Epithelial cell of proximal tubule (primary cell): Measurements from ENCODE around the gene SH3PXD2A. TPM values are rescaled to one million over a fixed set of nuclear protein-coding genes. Genes with fewer than 3 reads are reported as not detected.

Experiments
- DNase-seq: peaks from one replicate; pipeline ENCODE4 v3.0.0-alpha.2; 2011; ENCODE audit warnings: low read depth
- H3K4me3 ChIP-seq: 2 replicates; pipeline ENCODE4 v1.5.1; 2011; ENCODE audit warnings: low read depth, mild to moderate bottlenecking, low read length
- total RNA-seq: library from RNA; depleted of rRNA; stranded (reverse); fragments of >200 nt; gene quantifications from 2 replicates; pipeline ENCODE4 v1.2.3, GENCODE V29; 2015
- TF ChIP-seq, protein P1 (sequence below): conservative IDR thresholded peaks from 2 replicates; pipeline ENCODE4 v1.5.1; 2012; ENCODE audit warnings: low read depth, mild to moderate bottlenecking, low read length

Gene SH3PXD2A
- total RNA-seq, 1 donor from 2014 or later: 5.8 TPM

- no peak overlapping the region for H3K4me3 ChIP-seq
These were observed 53.3 kb downstream of the SH3PXD2A start for GRCh38 chr10:103802081-103802480.

GRCh38 chr10:103800789-103801540 lies 54.4 kb downstream of the SH3PXD2A start:
- TF ChIP-seq, protein P1, sequence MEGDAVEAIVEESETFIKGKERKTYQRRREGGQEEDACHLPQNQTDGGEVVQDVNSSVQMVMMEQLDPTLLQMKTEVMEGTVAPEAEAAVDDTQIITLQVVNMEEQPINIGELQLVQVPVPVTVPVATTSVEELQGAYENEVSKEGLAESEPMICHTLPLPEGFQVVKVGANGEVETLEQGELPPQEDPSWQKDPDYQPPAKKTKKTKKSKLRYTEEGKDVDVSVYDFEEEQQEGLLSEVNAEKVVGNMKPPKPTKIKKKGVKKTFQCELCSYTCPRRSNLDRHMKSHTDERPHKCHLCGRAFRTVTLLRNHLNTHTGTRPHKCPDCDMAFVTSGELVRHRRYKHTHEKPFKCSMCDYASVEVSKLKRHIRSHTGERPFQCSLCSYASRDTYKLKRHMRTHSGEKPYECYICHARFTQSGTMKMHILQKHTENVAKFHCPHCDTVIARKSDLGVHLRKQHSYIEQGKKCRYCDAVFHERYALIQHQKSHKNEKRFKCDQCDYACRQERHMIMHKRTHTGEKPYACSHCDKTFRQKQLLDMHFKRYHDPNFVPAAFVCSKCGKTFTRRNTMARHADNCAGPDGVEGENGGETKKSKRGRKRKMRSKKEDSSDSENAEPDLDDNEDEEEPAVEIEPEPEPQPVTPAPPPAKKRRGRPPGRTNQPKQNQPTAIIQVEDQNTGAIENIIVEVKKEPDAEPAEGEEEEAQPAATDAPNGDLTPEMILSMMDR: no peak
- no peak for DNase-seq
- H3K4me3 ChIP-seq: no peak overlapping the region

More at GRCh38 chr10:103802081-103802480, 53.3 kb downstream of the SH3PXD2A start:
- TF ChIP-seq, protein P1: no peak
- no peak for DNase-seq

DNA sequence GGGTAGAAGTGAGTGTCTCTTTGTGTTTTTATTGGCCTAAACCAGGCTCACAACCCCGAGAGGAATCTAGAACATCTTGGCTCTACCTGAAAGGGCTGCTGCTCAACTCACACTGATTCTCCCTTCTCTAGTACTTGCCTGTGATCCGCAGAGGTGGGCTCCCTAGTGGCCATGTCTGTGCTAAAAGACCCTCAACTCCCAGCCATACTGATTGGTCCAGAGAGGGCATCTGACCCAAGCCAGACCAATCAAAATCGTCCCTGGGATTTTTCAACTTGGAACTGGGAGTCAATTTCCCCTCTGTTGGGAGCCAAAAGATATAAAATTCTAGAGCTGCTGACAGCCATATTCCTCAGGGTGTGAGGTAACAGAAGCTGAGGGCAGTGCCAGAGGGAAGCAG lies 55.3 kb downstream of the SH3PXD2A start:
- TF ChIP-seq, protein P1: no peak
- no peak overlapping the region for H3K4me3 ChIP-seq
- no peak for DNase-seq

DNA sequence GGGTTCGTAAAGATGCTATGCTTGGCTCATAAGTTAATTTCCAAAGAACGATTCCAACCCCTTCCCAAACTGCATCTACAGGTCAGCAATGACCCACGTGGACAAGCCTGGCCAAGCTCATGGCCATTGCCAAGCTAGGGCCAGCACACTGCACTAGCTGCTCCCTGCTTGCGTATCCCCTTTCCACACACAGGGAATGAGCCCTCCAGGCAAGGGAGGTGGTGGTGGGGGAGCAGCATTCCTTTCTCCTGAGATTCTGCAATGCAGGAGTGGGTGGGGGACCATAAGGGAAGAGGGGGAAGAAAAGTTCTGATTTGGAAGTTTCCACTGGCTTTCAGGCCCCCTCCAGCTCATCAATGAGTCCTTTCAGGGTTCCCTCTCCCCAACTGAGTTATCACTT lies 56.0 kb downstream of the SH3PXD2A start:
- no peak for DNase-seq
- TF ChIP-seq, protein P1: no peak
- no peak overlapping the region for H3K4me3 ChIP-seq

DNA sequence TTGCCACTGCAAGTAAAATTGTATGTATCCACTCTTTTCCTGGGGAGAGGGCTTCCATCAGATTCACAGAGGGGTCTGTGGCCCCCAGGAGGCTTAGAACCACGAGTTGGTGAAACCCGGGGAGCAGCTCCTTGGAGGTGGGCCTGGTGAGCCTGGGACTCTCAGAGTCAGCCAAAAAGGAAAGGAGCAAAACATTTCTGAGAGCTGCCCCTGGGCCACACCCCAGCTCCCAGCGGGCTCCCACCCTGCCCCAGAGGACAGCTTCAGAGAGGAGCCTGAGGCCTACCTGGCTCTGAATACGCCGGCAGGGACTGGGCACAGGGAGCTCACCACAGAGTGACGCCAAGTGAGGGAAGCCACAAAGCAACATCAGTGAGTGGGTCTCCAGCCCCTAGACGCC lies 56.9 kb downstream of the SH3PXD2A start:
- H3K4me3 ChIP-seq: no peak overlapping the region
- TF ChIP-seq, protein P1: no peak
- no peak for DNase-seq

DNA sequence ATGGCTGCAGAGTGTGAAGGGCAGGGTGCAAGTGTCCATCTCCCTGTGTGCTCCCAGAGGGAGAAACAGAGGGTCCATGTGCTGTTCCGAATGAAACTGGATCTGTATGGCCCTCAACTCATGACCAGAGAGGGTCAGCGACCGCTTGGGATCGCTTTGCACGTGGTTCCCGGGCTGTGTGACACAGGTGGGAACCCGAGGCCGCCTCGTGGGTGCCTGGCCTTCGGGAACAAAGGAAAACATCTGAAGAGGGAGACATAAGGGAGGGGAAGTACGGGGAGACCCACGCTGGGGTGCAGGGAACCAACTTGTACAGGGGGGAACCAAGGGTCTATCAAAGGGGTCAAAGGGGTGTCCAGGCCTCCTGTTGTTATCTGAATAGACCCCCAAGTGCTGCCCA lies 57.5 kb downstream of the SH3PXD2A start:
- no peak overlapping the region for H3K4me3 ChIP-seq
- TF ChIP-seq, protein P1: no peak
- DNase-seq: no peak
